Activated T-cell treated with anti-CD3 and anti-CD28 coated beads, Interleukin-2, amount 50 U/mL, for 72 hours (primary cell): ENCODE measurements around the gene NAA80. TPM values are rescaled to one million over a fixed set of nuclear protein-coding genes. Genes with fewer than 3 reads are reported as not detected.
A peak's percentile ranks its signal among the peaks of the same experiment; 100 is the strongest.

ENCODE experiments used
- ATAC-seq, 2 donors: fragments of 150-1000 bp; cut with Tn5 transposase; replicated peaks in 1 of 2; 2 replicates each; pipeline ENCODE4 v1.10.0; 2021; ENCODE audit warnings: moderate library complexity in 2 of 2, mild to moderate bottlenecking in 1 of 2
- DNase-seq, 2 donors: peaks; one replicate each; pipeline ENCODE4 v3.0.0; 2021 to 2022; ENCODE audit warnings: mixed read lengths in 1 of 2
- H3K27ac Mint-ChIP-seq: one replicate; pipeline ENCODE4 v1.8.0; 2022; ENCODE audit warnings: mild to moderate bottlenecking, moderate library complexity, mixed read lengths
- H3K27me3 Mint-ChIP-seq: one replicate; pipeline ENCODE4 v1.8.0; 2022; ENCODE audit warnings: low read depth, mixed read lengths
- H3K36me3 Mint-ChIP-seq, 2 donors: one replicate each; pipeline ENCODE4 v1.8.0; 2022; ENCODE audit warnings: mixed read lengths in 2 of 2, mild to moderate bottlenecking in 1 of 2; ENCODE audit not compliant: insufficient read depth in 2 of 2
- H3K4me1 Mint-ChIP-seq: one replicate; pipeline ENCODE4 v1.8.0; 2022; ENCODE audit warnings: low read depth, mixed read lengths
- H3K4me3 Mint-ChIP-seq, 2 donors: one replicate each; pipeline ENCODE4 v1.8.0; 2022; ENCODE audit warnings: mild to moderate bottlenecking in 2 of 2, mixed read lengths in 2 of 2, moderate library complexity in 2 of 2
- H3K9me3 Mint-ChIP-seq, 2 donors: one replicate each; pipeline ENCODE4 v1.8.0; 2022; ENCODE audit warnings: mixed read lengths in 2 of 2
- total RNA-seq, 2 donors: library from RNA; stranded (reverse); gene quantifications; one replicate each; pipeline ENCODE4 v1.2.3, GENCODE V29; 2022

The NAA80 gene
- total RNA-seq, 2 donors from 2014 or later: 19.5 to 20.0 TPM

GRCh38 chr3:50256978-50257890 lies 42.0 kb downstream of the NAA80 start:
- H3K9me3 Mint-ChIP-seq: peaks cover 0 to 3% of the 10 kb centered on the region in 2 donors

GRCh38 chr3:50255251-50255615 lies 44.0 kb downstream of the NAA80 start:
- DNase-seq (no peak), ATAC-seq (no peak)
- H3K36me3 Mint-ChIP-seq: peaks cover 18 to 20% of the 10 kb centered on the region in 2 donors
- H3K27me3 Mint-ChIP-seq: no peaks in the 10 kb centered on the region
- H3K4me1 Mint-ChIP-seq: peaks cover 36% of the 10 kb centered on the region
- H3K4me3 Mint-ChIP-seq: no peak overlapping the region
- no peak overlapping the region for H3K27ac Mint-ChIP-seq
- peaks cover 0 to 3% of the 10 kb centered on the region in 2 donors for H3K9me3 Mint-ChIP-seq

More at GRCh38 chr3:50256978-50257890, 42.0 kb downstream of the NAA80 start:
- Mint-ChIP-seq H3K36me3 (peaks cover 12 to 16% of the 10 kb centered on the region in 2 donors), H3K4me1 (peaks cover 22% of the 10 kb centered on the region), H3K27ac (no peak overlapping the region), H3K27me3 (no peaks in the 10 kb centered on the region), H3K4me3 (no peak overlapping the region)
- ATAC-seq (no peak), DNase-seq (peak in 1 of 2 donors; percentile 50)

GRCh38 chr3:50254577-50255250 lies 44.5 kb downstream of the NAA80 start:
- H3K9me3 Mint-ChIP-seq: peaks cover 0 to 3% of the 10 kb centered on the region in 2 donors
- DNase-seq (no peak), ATAC-seq (no peak)
- H3K36me3 Mint-ChIP-seq: peaks cover 19 to 20% of the 10 kb centered on the region in 2 donors
- no peak overlapping the region for H3K4me3 Mint-ChIP-seq
- no peaks in the 10 kb centered on the region for H3K27me3 Mint-ChIP-seq
- H3K4me1 Mint-ChIP-seq: peaks cover 39% of the 10 kb centered on the region
- H3K27ac Mint-ChIP-seq: no peak overlapping the region

GRCh38 chr3:50251220-50251619 lies 48.0 kb downstream of the NAA80 start:
- DNase-seq (peak in 1 of 2 donors; percentile 54), ATAC-seq (peak; percentile 21 to 37)
- H3K27me3 Mint-ChIP-seq: no peaks in the 10 kb centered on the region
- peaks cover 8 to 15% of the 10 kb centered on the region in 2 donors for H3K36me3 Mint-ChIP-seq
- H3K4me3 Mint-ChIP-seq: peak overlapping the region; percentile 29 to 49
- peak overlapping the region; percentile 92 for H3K27ac Mint-ChIP-seq
- H3K4me1 Mint-ChIP-seq: peaks cover 49% of the 10 kb centered on the region
- H3K9me3 Mint-ChIP-seq: no peaks in the 10 kb centered on the region

- peak overlapping the region in 1 of 2 donors; percentile 33 for H3K4me3 Mint-ChIP-seq
- DNase-seq: no peak
- no peaks in the 10 kb centered on the region for H3K27me3 Mint-ChIP-seq
- no peaks in the 10 kb centered on the region for H3K9me3 Mint-ChIP-seq
- H3K27ac Mint-ChIP-seq: peak overlapping the region; percentile 92
- no peak for ATAC-seq
- peaks cover 8 to 15% of the 10 kb centered on the region in 2 donors for H3K36me3 Mint-ChIP-seq
- peaks cover 56% of the 10 kb centered on the region for H3K4me1 Mint-ChIP-seq
These were observed 48.7 kb downstream of the NAA80 start for GRCh38 chr3:50250514-50250913.

- no peak for ATAC-seq
- H3K27ac Mint-ChIP-seq: no peak overlapping the region
- H3K9me3 Mint-ChIP-seq: no peaks in the 10 kb centered on the region
- peaks cover 8 to 15% of the 10 kb centered on the region in 2 donors for H3K36me3 Mint-ChIP-seq
- H3K27me3 Mint-ChIP-seq: no peaks in the 10 kb centered on the region
- peaks cover 67% of the 10 kb centered on the region for H3K4me1 Mint-ChIP-seq
- no peak for DNase-seq
- H3K4me3 Mint-ChIP-seq: no peak overlapping the region
These were observed 49.7 kb downstream of the NAA80 start for GRCh38 chr3:50249457-50249856.

GRCh38 chr3:50248387-50248786 lies 50.8 kb downstream of the NAA80 start:
- Mint-ChIP-seq H3K4me1 (peaks cover 73% of the 10 kb centered on the region), H3K4me3 (peak overlapping the region; percentile 42 to 52), H3K9me3 (no peaks in the 10 kb centered on the region), H3K27me3 (no peaks in the 10 kb centered on the region), H3K27ac (peak overlapping the region; percentile 88), H3K36me3 (peaks cover 10 to 15% of the 10 kb centered on the region in 2 donors)
- DNase-seq (no peak), ATAC-seq (no peak)

GRCh38 chr3:50246517-50246954 lies 52.7 kb downstream of the NAA80 start:
- peak overlapping the region; percentile 83 to 94 for H3K4me3 Mint-ChIP-seq
- no peaks in the 10 kb centered on the region for H3K27me3 Mint-ChIP-seq
- H3K36me3 Mint-ChIP-seq: peaks cover 8 to 13% of the 10 kb centered on the region in 2 donors
- ATAC-seq: peak; percentile 85 to 86
- peaks cover 88% of the 10 kb centered on the region for H3K4me1 Mint-ChIP-seq
- peak overlapping the region; percentile 93 for H3K27ac Mint-ChIP-seq
- DNase-seq: peak; percentile 84 to 90
- no peaks in the 10 kb centered on the region for H3K9me3 Mint-ChIP-seq

Other genes with a start within 250 kb of the NAA80 start
- 100 to 1,000 TPM; 172 to 179 TPM for gene RBM5, start 210.5 kb downstream of the NAA80 start, total RNA-seq
- under 1 TPM in 1 of 2 donors, not detected in 1; 0.25 TPM for gene SEMA3F, start 144.1 kb downstream of the NAA80 start, total RNA-seq
- not detected for gene GNAT1, start 107.8 kb downstream of the NAA80 start, total RNA-seq
- not detected for gene SLC38A3, start 94.1 kb downstream of the NAA80 start, total RNA-seq
- gene GNAI2, start 63.2 kb downstream of the NAA80 start, total RNA-seq: 100 to 1,000 TPM; 263 to 272 TPM
- gene SEMA3B, start 30.3 kb downstream of the NAA80 start, total RNA-seq: 1 to 10 TPM; 1.9 to 3.3 TPM
- under 1 TPM in 1 of 2 donors, not detected in 1; 0.26 TPM for gene LSMEM2, start 20.3 kb downstream of the NAA80 start, total RNA-seq
- gene IFRD2, start 7.0 kb downstream of the NAA80 start, total RNA-seq: 10 to 100 TPM; 56.3 to 62.1 TPM
- 1 to 10 TPM; 6.7 to 7.1 TPM for gene HYAL3, start within 50 bp of the NAA80 start, total RNA-seq
- gene HYAL1, start 4.2 kb upstream of the NAA80 start, total RNA-seq: under 1 TPM in 1 of 2 donors, not detected in 1; 0.19 TPM
- 1 to 10 TPM; 4.6 to 4.8 TPM for gene HYAL2, start 23.3 kb upstream of the NAA80 start, total RNA-seq
- 10 to 100 TPM; 16.2 to 16.8 TPM for gene TUSC2, start 28.8 kb upstream of the NAA80 start, total RNA-seq
- 10 to 100 TPM; 51.4 to 61.6 TPM for gene RASSF1, start 41.4 kb upstream of the NAA80 start, total RNA-seq
- gene ZMYND10, start 46.3 kb upstream of the NAA80 start, total RNA-seq: 1 to 10 TPM; 1.2 TPM
- 10 to 100 TPM; 46.0 to 46.4 TPM for gene NPRL2, start 51.4 kb upstream of the NAA80 start, total RNA-seq
- 10 to 100 TPM; 16.1 to 17.0 TPM for gene CYB561D2, start 51.5 kb upstream of the NAA80 start, total RNA-seq
- gene TMEM115, start 60.1 kb upstream of the NAA80 start, total RNA-seq: 10 to 100 TPM; 21.5 to 22.6 TPM
- gene CACNA2D2, start 204.2 kb upstream of the NAA80 start, total RNA-seq: 1 to 10 TPM; 3.3 to 5.4 TPM